Neural cell (in vitro differentiated cells): Measurements from ENCODE around the gene ARAP2. TPM values are rescaled to one million over a fixed set of nuclear protein-coding genes. Genes with fewer than 3 reads are reported as not detected.

Source experiments
- H2AFZ ChIP-seq: fragments of 200-600, 300-800 bp; sonication (generic), shearing (Covaris generic); 2 replicates; pipeline ENCODE4 v1.6.0; 2014; ENCODE audit warnings: low read depth, mild to moderate bottlenecking, antibody characterized with exemption, low read length, moderate library complexity
- H3F3A ChIP-seq: fragments of 200-600 bp; shearing (Covaris generic); 2 replicates; pipeline ENCODE4 v1.6.1; 2016; ENCODE audit warnings: mild to moderate bottlenecking, moderate library complexity, mixed read lengths, antibody characterized with exemption, low read length; ENCODE audit not compliant: insufficient read depth, poor library complexity, severe bottlenecking
- H3K27ac ChIP-seq: fragments of 200-600, 300-800 bp; sonication (generic), shearing (Covaris generic); 2 replicates; pipeline ENCODE4 v1.5.1; 2014; ENCODE audit warnings: mild to moderate bottlenecking, low read length, moderate library complexity
- H3K27me3 ChIP-seq: fragments of 300-800, 200-600 bp; sonication (generic), shearing (Covaris generic); 2 replicates; pipeline ENCODE4 v1.6.0; 2014; ENCODE audit warnings: mild to moderate bottlenecking, low read depth, low read length, moderate library complexity; ENCODE audit not compliant: insufficient read depth
- H3K36me3 ChIP-seq: fragments of 300-800, 200-600 bp; sonication (generic), shearing (Covaris generic); 2 replicates; pipeline ENCODE4 v1.5.1; 2014; ENCODE audit warnings: mild to moderate bottlenecking, antibody characterized with exemption, low read length, moderate library complexity; ENCODE audit not compliant: insufficient read depth
- H3K4me2 ChIP-seq: fragments of 300-800, 200-600 bp; sonication (generic), shearing (Covaris generic); 2 replicates; pipeline ENCODE4 v1.6.0; 2014; ENCODE audit warnings: mild to moderate bottlenecking, low read length
- H3K4me3 ChIP-seq: fragments of 300-800, 200-600 bp; sonication (generic), shearing (Covaris generic); 2 replicates; pipeline ENCODE4 v1.5.1; 2014; ENCODE audit warnings: mild to moderate bottlenecking, low read length, moderate library complexity
- H3K79me2 ChIP-seq: fragments of 200-600 bp; shearing (Covaris generic); replicated peaks from 2 replicates; pipeline ENCODE4 v1.6.0; 2014; ENCODE audit warnings: mild to moderate bottlenecking, low read length, moderate library complexity; ENCODE audit not compliant: insufficient read depth
- H3K9ac ChIP-seq: fragments of 300-800, 200-600 bp; sonication (generic), shearing (Covaris generic); 2 replicates; pipeline ENCODE4 v1.6.1; 2016; ENCODE audit warnings: mild to moderate bottlenecking, low read length, mixed read lengths
- H3K9me2 ChIP-seq: fragments of 200-600 bp; shearing (Covaris generic); 2 replicates; pipeline ENCODE4 v1.6.1; 2016; ENCODE audit warnings: mild to moderate bottlenecking, low read length, mixed read lengths; ENCODE audit not compliant: insufficient read depth
- H3K9me3 ChIP-seq: fragments of 200-600, 300-800 bp; sonication (generic), shearing (Covaris generic); 2 replicates; pipeline ENCODE4 v1.6.1; 2016; ENCODE audit warnings: mild to moderate bottlenecking, mixed run types, low read length, moderate library complexity, mixed read lengths
- H4K20me1 ChIP-seq: fragments of 200-600 bp; shearing (Covaris generic); 2 replicates; pipeline ENCODE4 v1.6.1; 2016; ENCODE audit warnings: mild to moderate bottlenecking, mixed run types; ENCODE audit not compliant: insufficient read depth
- EP300 ChIP-seq: fragments of 450-650 bp; conservative IDR thresholded peaks from 2 replicates; pipeline ENCODE4 v1.6.1; 2014; ENCODE audit warnings: antibody characterized with exemption, mild to moderate bottlenecking, moderate library complexity; ENCODE audit not compliant: poor library complexity, severe bottlenecking
- MXI1 ChIP-seq: fragments of 450-650 bp; conservative IDR thresholded peaks from 2 replicates; pipeline ENCODE4 v1.6.1; 2014; ENCODE audit warnings: antibody characterized with exemption, mild to moderate bottlenecking; ENCODE audit not compliant: poor library complexity, severe bottlenecking
- POLR2AphosphoS5 ChIP-seq: IDR thresholded peaks from 2 replicates; pipeline ENCODE4 v1.6.1; 2012
- SMC3 ChIP-seq: fragments of 450-650 bp; conservative IDR thresholded peaks from 2 replicates; pipeline ENCODE4 v1.6.1; 2014; ENCODE audit warnings: antibody characterized with exemption, mild to moderate bottlenecking, moderate library complexity; ENCODE audit not compliant: poor library complexity
- TAF1 ChIP-seq: IDR thresholded peaks from 2 replicates; pipeline ENCODE4 v1.6.1; 2012; ENCODE audit warnings: low read depth
- polyA plus RNA-seq: library from polyadenylated mRNA; depleted of rRNA; stranded (reverse); fragments of >200 nt; gene quantifications from 2 replicates; pipeline ENCODE4 v1.2.3, GENCODE V29; 2014
- TF ChIP-seq, protein P1 (sequence below): IDR thresholded peaks from 2 replicates; pipeline ENCODE4 v1.6.1; 2012; ENCODE audit warnings: borderline replicate concordance

Gene ARAP2
- polyA plus RNA-seq, 1 donor from 2014 or later: 2.1 TPM

DNA sequence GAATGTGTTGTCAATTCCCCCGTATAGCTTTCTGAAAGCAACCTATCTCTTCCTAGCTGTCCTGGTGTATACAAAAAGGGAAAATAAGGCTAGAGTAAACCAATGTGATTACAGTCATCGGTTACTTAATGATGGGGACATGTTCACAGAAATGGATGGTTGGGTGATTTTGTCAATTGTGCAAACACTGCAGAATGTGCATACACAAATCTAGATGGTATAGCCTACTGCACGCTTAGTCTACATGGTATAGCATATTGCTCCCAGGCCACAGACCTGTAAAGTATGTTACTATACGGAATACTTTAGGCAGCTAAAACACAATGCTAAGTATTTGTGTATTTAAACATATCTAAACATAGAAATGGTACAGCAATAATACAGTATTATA is 42.2 kb upstream of the ARAP2 start:
- H3K36me3 ChIP-seq: no peaks in the 10 kb centered on the region
- H3K27me3 ChIP-seq: no peaks in the 10 kb centered on the region
- no peak overlapping the region for H3K4me3 ChIP-seq
- H2AFZ ChIP-seq: no peak overlapping the region
- no peaks in the 10 kb centered on the region for H3K9me3 ChIP-seq
- no peak overlapping the region for H3K4me2 ChIP-seq
- H3K79me2 ChIP-seq: no peaks in the 10 kb centered on the region
- no peaks in the 10 kb centered on the region for H4K20me1 ChIP-seq
- H3F3A ChIP-seq: no peaks in the 10 kb centered on the region
- H3K9me2 ChIP-seq: no peaks in the 10 kb centered on the region
- H3K9ac ChIP-seq: no peak overlapping the region
- TF ChIP-seq SMC3: no peak
- no peak for TF ChIP-seq TAF1
- TF ChIP-seq, protein P1, sequence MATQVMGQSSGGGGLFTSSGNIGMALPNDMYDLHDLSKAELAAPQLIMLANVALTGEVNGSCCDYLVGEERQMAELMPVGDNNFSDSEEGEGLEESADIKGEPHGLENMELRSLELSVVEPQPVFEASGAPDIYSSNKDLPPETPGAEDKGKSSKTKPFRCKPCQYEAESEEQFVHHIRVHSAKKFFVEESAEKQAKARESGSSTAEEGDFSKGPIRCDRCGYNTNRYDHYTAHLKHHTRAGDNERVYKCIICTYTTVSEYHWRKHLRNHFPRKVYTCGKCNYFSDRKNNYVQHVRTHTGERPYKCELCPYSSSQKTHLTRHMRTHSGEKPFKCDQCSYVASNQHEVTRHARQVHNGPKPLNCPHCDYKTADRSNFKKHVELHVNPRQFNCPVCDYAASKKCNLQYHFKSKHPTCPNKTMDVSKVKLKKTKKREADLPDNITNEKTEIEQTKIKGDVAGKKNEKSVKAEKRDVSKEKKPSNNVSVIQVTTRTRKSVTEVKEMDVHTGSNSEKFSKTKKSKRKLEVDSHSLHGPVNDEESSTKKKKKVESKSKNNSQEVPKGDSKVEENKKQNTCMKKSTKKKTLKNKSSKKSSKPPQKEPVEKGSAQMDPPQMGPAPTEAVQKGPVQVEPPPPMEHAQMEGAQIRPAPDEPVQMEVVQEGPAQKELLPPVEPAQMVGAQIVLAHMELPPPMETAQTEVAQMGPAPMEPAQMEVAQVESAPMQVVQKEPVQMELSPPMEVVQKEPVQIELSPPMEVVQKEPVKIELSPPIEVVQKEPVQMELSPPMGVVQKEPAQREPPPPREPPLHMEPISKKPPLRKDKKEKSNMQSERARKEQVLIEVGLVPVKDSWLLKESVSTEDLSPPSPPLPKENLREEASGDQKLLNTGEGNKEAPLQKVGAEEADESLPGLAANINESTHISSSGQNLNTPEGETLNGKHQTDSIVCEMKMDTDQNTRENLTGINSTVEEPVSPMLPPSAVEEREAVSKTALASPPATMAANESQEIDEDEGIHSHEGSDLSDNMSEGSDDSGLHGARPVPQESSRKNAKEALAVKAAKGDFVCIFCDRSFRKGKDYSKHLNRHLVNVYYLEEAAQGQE: no peak
- H3K27ac ChIP-seq: no peak overlapping the region

DNA sequence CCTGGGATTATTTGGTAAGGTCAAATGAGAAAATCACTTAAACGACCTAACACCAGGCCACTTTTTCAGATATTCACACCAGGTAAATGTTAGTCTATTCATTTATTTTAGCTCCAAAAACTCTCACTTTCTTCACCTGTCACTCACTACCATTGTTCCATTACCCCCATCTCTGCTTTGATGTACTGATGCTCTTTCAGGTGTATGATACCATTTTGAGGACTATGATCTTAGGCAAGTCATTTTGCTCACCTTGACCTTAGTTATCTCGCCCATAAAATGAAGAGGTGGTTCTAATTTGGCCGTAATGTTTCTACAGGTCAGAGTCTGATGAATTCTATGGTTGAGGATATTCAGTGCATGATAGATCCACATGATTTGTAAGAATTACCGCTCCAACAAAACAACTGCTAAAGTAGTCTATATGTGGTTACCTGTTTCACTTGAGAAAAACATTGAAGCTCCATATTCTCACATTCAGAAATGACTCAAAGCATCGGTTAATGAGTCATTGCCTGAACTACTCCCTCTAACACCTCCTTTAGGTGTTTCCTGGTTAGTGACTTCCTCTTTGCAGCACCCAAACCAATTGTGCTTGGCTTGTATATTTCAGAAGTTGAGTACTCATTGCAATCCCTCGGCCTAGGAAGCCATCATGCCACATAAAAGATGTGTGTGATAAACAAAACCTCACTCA is 41.6 kb upstream of the ARAP2 start:
- no peaks in the 10 kb centered on the region for H3F3A ChIP-seq
- no peak overlapping the region for H3K9ac ChIP-seq
- H3K4me3 ChIP-seq: no peak overlapping the region
- no peaks in the 10 kb centered on the region for H3K9me3 ChIP-seq
- H3K27me3 ChIP-seq: no peaks in the 10 kb centered on the region
- no peaks in the 10 kb centered on the region for H3K9me2 ChIP-seq
- H4K20me1 ChIP-seq: no peaks in the 10 kb centered on the region
- H3K27ac ChIP-seq: no peak overlapping the region
- TF ChIP-seq MXI1 (no peak), TAF1 (no peak), EP300 (no peak), POLR2AphosphoS5 (no peak), SMC3 (no peak)
- TF ChIP-seq, protein P1: no peak
- H3K4me2 ChIP-seq: no peak overlapping the region
- H3K79me2 ChIP-seq: no peaks in the 10 kb centered on the region
- no peaks in the 10 kb centered on the region for H3K36me3 ChIP-seq
- no peak overlapping the region for H2AFZ ChIP-seq
